Posterior vena cava (tissue), 2 donors: ENCODE measurements around the gene RBM4. TPM values are rescaled to one million over a fixed set of nuclear protein-coding genes. Genes with fewer than 3 reads are reported as not detected.

Experiments
- DNase-seq: peaks from one replicate; pipeline ENCODE4 v3.0.0-alpha.2; 2020; ENCODE audit warnings: low spot score
- intact Hi-C, 2 donors: fragments of 100-400 bp; cut with DNase I; formaldehyde crosslinking; loops; one replicate each; pipeline versions ENCODE4 v1.14.1 to v1.14.2; 2022 to 2023
- total RNA-seq, 2 donors: library from RNA; stranded (reverse); fragmentation: NEBNext Ultra II Directional; extraction: Animal tissue kit (Norgen Biotek cat#: 25700); gene quantifications; one replicate each; pipeline ENCODE4 v1.2.1, GENCODE V29; 2021
- donor health status: DM: yes; HTN: yes; CAD: no.
- donor health status: DM: yes; HTN: yes; CAD: no.

RBM4 gene
- total RNA-seq, 2 donors from 2014 or later: 63.4 to 68.9 TPM

DNA sequence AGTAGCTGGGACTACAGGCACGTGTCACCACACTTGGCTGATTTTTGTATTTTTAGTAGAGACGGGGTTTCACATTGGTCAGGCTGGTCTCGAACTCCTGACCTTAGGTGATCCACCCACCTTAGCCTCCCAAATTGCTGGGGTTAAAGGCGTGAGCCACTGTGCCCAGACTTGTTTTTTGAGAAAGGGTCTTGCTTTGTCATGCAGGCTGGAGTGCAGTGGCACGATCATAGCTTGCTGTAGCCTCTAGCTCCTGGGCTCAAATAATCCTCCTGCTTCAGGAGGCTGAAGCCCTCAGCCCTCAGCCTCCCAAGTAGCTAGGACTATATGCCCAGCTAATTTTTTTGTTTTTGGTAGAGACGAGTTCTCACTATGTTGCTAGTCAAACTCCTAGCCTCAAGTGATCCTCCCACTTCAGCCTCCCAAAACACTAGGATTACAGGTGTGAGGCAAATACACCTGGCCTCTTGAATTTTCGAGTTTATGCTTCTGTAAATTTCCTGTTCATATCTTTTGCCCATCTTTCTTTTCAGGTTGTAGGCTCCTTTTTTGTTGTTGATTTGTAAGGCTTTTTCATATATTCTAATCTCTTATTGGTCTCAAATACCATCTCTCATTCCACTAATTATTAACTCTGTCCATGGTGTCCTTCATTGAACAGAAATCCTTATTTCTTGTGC, 42.6 kb downstream of the RBM4 start:
- intact Hi-C loops: no loop called here
- peak; percentile 50 for DNase-seq

DNA sequence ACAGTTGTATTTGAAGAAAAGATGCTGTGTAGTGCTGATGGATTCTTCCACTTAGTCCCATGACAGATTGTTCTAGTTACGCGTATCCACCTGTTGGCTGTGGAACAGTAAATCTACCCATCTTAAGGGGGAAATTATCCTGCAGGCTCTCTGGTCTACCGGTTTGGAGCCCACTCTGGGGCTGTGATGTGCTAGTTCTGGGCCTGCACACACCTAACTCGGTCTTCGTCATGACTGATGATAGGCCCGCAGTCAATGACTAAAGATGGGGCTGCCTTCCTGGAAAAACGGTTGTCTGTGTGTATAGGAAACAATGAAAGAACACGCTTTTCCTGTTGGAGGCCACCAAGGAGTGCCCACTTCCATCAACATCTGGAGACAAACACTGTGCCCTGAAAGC, 45.4 kb downstream of the RBM4 start:
- DNase-seq: peak; percentile 32
- intact Hi-C loops: no loop called here

DNA sequence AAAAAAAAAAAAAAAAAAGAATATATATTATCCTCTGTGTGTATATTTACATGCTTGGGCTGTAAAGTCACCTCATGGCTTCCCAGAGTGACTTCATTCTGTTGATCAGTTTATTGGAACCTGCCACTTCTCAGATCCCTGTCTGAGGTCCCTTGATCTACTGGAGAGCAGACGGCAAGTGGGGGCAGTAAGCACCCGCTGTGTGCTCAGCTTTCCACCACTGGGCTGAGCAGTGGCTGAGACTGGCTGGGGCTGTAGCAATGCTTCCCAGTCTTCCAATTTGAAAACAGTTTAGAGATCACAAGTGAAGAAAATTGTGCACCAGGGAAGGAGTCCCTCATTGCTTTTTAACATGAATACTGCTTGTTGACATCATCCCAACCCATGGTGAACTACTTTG, 46.1 kb downstream of the RBM4 start:
- intact Hi-C loops: loop anchor here in 1 of 2 donors (5.0 kb wide), 1 partner anchor 112 kb away; no protein-coding TSS in a partner anchor
- DNase-seq: peak; percentile 8

DNA sequence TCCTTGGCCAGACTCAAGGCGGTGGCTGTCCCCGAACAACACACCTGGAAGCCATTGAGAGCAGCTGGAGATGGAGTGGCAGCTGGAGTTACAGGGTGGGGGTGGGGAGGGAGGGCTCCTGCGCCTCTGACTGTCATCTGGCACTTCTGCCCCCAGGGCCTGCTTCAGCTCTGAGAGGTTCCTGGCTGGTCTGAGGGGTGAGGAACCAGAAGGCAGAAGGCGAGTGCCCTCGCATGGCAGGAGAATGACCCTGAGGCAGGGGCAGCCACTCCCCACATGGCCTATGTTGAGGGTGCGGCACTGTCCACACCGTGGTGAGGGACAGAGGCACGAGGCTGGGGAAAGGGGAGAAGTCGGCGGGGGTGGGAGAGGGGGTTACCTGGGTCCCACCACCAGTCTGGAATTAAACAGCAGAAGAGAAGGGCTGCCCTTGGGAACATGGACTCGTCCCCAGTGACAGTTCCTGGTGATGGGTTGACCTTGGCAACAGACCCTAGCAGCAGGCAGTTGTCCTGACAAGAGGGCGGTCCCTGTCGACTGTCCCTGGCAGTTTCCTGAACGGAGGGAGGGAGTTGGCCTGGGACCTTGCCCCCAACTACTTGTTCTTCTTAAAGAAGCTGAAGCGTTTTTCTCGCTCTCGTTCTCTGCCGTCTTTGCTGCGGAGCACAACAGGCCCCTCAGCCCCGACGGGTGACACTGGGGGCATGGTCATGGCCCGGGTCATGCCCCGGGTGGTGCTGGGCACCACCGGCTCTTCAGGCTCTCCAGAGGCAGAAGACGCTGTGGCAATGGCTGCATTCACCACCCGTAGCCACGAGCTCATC, 47.0 kb downstream of the RBM4 start:
- intact Hi-C loops: loop anchor here in 1 of 2 donors (5.0 kb wide), 1 partner anchor 113 kb away; no protein-coding TSS in a partner anchor
- peak; percentile 58 for DNase-seq

DNA sequence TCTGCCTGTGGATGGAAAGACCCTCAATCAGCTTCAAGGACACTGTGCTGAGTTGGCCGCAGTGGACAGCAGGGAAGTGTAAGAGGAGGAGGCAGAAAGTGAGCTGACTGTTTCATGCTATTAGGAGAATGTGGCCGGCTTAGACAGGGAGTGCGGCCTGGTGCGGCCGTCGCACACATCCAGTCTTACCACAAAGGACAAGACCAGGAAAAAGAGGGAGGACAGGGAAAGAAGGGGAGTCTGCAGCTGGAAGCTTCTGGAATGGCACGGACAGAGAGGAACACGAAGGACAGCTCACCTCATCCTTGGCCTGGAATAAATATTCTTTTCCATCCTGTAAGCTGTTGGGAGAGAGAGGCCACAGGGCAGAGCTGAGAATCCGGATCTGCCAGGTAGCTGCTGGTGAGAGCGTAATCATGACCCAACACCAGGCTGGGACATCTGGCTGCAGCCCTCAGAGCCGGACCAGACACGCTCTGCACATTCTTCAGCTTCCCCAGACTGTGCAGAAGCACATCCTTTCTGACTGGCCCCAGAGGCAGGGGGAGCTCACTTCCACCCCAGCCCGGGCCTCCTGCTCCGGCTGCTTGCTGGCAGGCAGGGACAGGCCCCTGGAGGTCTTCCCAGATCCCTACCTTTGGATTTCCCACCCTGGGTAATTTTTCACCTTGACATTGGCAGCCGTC, 47.7 kb downstream of the RBM4 start:
- peak; percentile 70 for DNase-seq
- intact Hi-C loops: loop anchor here in 1 of 2 donors (5.0 kb wide), 1 partner anchor 114 kb away; no protein-coding TSS in a partner anchor

DNA sequence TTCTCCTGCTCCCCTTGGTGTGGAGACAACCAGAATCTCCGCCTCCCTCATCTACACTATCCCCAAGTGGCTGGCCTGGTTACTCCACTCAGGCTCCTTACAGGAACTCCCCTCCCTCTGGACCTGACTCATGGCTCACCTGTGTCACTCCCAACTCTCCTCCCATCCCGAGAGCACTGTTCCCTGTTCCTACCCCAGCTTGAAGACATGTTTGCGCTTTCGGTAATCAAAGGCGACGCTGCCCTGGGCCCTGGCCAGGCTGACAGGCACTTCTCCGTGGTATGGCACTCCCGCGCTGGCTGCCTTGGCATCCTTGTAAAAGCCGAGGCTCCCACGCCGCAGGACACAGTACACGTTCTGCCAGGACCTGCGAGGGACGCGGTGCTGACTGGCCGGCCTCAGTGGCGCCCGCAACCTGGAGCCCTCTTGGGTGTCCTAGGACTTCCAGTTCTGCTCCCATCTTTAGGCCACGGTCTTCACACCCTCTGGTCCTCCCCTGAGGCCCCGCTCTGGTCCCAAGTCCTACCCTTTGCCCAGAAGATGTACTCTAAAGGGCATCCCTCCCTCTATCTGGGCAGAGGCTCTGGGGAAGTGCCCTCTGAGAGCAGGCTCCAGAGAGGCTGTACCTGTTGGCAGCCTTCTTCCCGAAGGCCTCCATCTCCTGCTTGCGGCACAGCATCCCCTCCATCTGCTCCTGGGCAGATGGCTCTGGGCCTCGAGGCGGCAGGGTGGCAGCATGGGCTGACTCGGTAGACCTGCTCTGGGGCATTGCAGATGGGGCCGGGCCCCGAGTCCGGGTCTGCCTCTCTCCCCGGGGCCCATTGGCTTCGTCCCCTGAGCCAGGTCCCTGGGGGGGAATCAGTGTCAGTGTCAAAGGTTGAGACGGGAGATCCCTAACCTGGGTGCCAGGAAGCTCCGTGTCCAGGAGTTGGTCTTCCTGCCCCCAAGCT, 48.6 kb downstream of the RBM4 start:
- intact Hi-C loops: loop anchor here in 1 of 2 donors (5.0 kb wide), 1 partner anchor 115 kb away; no protein-coding TSS in a partner anchor
- DNase-seq: peak; percentile 76

DNA sequence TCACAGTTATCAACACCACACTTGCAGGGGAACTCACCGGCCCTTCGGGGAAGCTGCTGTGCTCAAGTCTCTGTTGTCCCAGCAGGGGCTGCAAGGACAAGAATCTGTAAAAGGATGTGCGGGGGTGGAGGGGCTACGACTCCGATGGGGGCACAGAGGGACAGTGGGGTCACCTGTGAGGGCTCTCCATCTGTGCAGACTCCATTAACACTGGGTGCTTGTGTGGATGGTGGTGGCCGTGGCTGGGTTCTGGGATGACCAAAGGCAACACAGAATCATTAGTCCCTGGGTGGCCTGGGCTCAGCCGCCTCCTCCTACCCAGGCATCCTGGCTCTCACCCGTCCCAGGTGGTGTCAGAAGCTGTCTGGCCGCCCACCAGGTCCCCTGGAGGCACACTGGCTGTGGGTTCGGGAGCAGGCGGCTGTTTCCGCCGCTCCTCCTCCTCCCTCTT, 49.4 kb downstream of the RBM4 start:
- intact Hi-C loops: loop anchor here in 1 of 2 donors (5.0 kb wide), 1 partner anchor 116 kb away; no protein-coding TSS in a partner anchor
- peak; percentile 68 for DNase-seq

DNA sequence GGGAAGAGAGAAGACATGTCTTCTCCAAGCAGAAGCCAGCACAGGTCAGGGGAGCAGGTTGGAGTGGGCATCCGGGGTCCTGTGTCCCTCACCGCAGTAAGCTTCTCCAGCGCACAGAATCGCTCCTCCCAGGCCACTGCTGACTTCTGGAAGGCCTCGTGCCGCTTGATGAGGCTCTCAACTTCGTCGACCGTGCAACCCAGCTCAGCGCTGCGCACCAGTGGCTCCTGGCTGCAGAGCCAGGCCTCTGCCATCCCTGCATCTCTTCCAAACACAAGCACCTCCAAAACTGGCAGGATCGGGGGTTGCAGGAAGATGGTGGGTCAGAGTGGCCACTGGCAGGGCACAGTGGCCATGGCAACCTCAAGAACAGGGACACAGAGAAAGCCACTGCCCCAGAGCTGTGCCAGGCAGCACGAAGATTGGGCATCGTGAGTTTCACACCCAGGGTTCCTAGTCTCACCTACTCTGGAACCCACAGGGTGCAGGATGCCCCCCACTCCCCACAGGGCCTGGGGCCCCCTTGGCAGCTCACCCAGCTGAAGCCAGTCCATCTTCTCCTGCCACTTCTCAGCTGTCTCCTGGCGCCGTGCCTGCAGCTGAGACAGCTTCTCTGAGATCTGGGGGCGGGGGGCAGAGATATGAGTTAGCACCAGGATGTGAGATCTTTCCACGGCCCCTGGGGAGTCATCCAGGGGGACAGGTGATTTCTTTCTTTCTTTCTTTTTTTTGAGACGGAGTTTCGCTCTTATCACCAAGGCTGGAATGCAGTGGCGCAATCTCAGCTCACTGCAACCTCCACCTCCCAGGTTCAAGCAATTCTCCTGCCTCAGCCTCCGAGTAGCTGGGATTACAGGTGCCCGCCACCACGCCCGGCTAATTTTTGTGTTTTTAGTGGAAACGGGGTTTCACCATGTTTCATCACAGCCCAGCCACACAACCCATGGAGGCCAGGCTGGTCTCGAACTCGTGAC, 50.3 kb downstream of the RBM4 start:
- intact Hi-C loops: loop anchor here in 1 of 2 donors (5.0 kb wide), 1 partner anchor 117 kb away; no protein-coding TSS in a partner anchor
- peak; percentile 66 for DNase-seq

DNA sequence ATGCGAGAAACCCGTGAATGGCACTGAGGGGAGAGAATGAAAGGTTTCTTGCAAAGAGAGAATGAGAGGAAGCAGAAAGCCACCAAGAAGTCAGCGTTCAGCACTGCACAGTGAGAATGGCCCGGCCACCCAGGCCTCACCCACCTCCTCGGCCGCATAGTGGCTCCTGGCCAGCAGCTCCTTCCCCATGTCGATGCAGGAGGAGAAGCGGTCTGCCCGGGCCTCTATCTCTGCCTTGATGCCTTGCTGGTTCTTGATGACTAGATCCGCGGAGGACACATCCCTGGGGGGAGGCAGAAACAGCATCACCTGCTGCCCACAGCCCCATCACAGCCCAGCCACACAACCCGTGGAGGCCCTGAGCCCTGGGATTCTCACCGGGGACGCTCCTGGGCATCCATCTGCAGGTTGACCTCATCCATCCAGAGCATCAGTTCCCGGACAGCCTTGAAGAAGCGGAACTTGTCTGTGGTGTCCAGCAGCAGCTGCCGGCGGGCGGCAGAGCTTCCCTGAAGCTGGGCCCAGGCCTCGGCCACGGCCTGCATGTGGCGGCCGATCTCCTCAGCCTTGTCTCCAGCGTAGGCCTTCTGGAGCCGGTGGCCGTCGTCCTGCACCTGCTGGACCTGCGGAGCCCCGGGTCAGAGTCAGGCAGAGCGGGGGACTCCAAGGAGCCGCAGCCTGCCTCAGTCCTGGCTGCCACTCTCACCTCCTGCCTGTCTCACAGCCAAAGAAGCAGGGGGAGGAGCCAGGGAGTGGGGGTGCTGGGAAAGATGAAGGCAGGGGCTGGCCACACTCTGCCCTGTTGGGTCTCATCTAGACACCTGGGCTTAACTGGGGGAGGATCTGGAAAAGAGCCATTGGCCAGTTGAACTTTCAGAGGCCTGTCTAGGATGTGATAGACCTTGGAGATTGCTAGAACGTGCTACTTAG, 51.4 kb downstream of the RBM4 start:
- intact Hi-C loops: loop anchor here in 1 of 2 donors (5.0 kb wide), 2 partner anchors 118 to 142 kb away; no protein-coding TSS in a partner anchor
- peak; percentile 77 for DNase-seq

DNA sequence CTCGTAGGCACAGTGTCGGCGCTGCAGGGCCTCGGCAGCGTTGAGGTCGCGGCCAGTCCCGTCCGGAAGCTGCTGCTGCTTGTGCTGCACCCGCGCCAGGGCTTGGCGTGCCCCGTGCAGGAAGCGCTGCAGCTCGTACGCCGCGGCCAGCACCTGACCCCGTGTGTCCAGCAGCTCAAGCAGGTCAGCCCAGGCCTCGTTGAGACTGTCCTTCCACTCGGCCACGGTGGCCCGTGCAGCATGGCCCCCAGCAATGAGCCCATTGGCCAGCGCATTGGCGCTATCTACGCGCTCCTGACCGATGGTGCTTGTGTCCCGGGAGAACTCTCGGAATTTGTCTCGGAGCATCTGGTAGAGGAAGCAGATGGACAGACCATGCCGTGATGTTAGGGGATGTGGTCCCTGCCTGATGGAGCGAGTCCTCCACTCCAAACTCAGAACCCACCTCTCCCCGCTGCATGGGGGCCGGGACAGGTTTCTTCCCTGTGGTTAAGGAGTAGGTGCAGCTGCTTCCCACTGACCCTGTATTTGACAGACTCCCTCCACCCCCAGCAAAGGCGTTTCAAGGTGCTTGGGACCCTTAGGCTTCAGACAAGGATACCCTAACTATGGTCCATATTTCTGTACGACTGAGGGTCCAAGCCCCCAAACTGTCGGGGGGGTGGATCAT, 52.9 kb downstream of the RBM4 start:
- DNase-seq: peak; percentile 75
- intact Hi-C loops: loop anchor here in 1 of 2 donors (5.0 kb wide), 1 partner anchor 141 kb away; no protein-coding TSS in a partner anchor

DNA sequence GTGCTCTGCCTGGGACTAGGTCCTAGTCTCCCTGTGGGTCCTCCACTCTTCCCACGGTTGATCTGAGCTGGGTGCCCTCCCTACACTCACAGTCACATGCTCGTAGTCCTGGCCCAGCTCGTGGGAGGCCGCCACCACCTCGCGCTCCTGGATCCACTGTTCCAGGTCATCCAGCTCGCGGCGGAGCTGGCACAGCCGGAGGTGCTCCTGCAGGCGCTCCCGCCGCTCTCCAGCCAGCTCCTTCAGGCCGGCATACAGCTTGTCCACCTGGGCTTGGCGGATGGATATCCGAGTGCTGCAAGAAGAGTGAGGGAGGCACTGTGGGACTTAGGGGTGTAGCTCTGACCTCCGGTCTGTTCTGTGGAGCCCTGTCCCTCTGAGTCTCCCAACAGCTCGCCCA, 53.9 kb downstream of the RBM4 start:
- DNase-seq: peak; percentile 54
- intact Hi-C loops: loop anchor here (2.0 to 5.0 kb wide), 2 partner anchors 140 to 142 kb away; no protein-coding TSS in a partner anchor

DNA sequence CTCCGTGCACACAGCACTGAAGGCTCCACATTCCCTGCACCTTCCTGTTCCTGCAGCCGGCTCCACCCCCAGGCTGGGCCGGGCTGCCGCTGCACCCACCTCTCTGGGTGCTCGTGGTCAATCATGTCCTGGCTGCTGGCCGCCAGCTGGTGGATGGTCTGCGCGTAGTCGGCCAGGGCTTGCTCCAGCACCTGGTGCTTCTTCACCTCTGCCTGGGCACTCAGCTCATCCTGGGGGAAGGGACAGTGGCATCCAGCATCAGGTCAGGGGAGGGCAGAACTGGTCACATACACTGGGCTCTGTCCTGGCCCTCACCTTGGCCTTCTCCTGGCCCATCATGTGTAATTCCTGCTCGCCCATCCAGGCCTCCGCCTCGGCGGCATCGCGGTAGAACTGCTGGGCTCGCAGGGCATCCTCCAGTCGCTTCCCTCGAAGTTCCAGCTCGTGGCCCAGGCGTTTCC, 54.4 kb downstream of the RBM4 start:
- DNase-seq: peak; percentile 56
- intact Hi-C loops: loop anchor here (2.0 to 5.0 kb wide), 2 partner anchors 139 to 142 kb away; no protein-coding TSS in a partner anchor

DNA sequence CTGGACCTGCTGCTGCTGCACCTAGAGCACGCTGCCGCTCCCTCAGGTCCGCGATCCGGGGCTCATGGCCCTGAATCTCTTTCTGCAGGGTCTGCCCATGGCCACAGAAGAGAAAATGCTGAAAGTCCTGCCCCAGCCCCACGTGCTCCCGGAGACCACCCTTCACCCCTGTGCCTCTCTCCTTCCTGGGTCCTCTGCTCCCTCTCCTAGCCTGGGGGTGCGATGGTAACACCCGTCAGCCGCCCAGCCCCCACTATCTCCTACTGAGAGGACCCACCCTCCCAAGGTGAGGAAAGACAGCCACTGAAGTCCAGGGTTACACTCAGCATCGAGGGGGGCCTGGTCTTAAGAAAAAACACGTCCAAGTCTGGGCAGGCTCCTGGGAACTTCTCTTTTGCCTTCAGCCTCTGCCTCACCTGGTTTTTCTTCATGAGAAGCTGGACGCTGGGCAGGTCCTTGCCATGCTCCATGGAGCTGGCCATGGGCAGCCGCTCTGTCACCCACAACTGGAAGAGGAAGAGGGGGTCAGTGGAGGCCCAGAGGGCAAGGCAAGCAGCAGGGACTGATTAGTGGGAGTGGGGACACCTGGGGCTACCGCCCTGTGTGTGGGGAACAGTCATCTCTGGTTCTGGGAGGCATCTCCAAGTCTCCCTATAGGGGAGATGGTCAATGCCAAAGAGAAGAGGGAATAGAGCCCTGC, 55.0 kb downstream of the RBM4 start:
- intact Hi-C loops: loop anchor here (2.0 to 5.0 kb wide), 2 partner anchors 139 to 141 kb away; no protein-coding TSS in a partner anchor
- peak; percentile 35 for DNase-seq

DNA sequence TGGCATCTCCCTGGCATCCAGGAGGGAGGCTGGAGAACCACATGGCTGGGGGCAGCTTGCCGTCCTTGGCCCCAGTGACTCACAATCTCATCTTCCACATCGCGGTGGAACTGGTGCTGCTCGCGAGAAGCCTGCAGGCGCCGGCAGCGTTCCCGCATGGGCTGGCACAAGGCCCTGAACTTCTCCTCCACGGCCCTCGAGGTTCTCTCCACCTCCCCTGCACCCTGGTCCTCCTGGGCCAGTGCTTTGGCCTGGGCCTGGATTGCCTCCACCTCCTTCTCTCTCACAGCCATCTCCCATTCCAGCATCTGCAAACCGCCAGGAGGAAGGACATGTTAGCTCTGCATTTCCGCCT, 55.5 kb downstream of the RBM4 start:
- DNase-seq: peak; percentile 76
- intact Hi-C loops: loop anchor here in 1 of 2 donors (5.0 kb wide), 1 partner anchor 138 kb away; no protein-coding TSS in a partner anchor
